ENCODE measurements around the gene LRRC8D.
A peak's percentile ranks its signal among the peaks of the same experiment; 100 is the strongest.

LRRC8D gene

GRCh38 chr1:89896105-89896942 lies 75.5 kb downstream of the LRRC8D start:
- no peak for DNase-seq (ENCODE audit: low read depth)

DNA sequence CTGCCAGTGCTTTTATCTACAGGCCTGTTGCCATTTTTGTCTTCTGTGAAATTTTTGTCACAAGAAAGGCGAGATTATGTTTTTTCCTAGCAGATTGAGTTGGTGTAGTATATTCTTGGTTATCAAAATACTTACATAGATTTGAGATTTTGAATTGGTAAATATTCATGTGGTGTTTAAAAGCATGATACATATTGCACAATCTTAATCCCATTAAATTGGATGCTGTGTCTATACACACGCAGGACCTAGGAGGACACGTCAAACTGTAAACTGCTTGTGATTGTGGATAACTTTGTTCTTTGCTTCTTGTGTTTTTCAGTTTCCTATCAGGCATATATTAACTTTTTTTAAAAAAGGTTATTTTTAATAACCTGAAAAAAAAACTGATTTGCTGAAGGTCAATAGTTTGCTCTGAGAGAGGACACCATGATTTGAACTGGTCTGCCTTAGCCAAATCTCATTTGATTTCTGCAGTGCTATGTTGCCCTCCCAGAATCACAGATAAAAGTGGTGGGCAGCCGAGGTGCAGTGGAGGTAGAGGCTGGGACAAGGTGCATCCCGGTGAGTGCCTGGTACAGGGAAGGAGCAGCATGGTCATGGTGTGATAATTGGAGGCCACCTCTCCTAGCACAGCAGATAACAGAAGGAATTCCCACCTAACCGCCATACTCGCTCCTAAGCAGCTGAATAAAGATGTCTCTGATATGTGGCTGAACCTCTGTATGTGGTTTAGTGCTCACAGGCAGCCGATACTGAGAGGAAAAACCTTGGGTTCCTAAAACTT lies 76.7 kb downstream of the LRRC8D start:
- no peak for DNase-seq (ENCODE audit: low read depth)

DNA sequence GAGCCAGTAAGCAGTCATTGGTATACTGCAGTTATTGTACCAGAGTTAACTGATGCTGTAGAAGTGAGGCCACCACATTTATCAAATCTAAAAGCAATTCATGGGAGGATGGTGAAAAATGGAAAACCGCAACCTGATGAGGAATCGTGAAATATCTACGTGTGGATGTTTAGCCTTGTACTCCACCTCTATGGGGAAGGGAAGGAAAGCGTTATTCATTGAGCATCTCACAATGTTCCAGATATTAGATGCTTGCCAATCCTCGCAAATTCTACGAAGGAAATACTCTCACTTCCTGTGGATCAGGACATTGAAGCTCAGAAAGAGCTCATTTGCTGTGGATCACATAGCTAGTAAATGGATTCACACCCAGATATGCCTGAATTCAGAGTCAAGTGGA lies 77.3 kb downstream of the LRRC8D start:
- no peak for DNase-seq (ENCODE audit: low read depth)

DNA sequence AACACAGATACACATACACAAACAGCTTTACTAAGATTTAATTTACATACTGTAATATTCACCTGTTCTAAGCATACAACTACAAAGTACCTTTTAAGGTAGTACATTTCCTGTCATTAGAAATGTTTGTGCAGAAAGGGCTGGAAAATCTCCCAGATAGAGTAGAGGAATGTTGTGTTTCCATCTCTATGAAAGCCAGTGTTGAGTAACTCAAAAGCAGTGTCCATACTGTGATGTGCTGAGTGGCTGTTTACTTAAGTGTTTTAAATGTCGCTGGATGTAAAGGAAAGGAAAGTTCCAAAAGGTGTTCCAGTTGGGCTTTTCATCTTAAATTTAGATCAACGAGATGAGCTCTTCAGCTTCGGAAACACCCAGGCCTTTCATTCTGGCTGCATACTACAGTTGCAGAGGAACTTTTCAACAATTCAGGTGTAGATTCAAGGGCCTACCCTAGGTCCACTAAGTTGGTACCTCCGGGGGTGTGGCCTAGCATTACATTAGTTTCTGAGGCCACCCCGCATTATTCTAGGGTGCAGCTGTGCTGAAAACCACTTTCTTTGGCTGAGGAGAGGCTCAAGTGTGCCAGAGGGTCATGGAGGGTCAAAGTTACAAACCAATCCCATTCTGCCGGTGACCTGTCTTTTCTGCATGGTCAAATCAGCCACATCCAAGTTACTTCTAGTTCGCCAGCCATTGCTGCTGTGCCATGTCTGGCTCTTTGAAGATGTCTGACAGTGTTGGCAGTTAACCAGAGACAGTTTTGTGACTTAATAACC lies 78.1 kb downstream of the LRRC8D start:
- no peak for DNase-seq (ENCODE audit: low read depth)

DNA sequence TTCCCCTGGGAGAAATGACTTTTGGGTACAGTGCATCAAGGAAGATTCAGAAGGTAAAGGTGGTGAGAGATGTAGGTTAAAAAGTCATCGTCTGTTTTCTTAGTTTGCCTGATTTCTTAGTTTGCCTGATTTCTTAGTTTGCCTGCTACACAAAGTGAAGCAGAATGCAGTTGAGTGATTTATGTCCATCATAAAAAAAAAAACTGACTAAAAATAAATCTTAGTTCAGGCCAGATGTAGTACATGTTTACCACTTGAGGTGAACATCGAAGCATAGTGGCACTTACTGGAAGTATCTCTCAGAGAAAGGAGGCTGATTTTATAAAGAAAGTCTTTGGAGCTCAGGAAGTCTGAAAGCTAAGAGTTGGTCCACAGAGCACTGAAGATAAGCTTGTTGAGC lies 79.5 kb downstream of the LRRC8D start:
- DNase-seq (ENCODE audit: low read depth) = no peak

DNA sequence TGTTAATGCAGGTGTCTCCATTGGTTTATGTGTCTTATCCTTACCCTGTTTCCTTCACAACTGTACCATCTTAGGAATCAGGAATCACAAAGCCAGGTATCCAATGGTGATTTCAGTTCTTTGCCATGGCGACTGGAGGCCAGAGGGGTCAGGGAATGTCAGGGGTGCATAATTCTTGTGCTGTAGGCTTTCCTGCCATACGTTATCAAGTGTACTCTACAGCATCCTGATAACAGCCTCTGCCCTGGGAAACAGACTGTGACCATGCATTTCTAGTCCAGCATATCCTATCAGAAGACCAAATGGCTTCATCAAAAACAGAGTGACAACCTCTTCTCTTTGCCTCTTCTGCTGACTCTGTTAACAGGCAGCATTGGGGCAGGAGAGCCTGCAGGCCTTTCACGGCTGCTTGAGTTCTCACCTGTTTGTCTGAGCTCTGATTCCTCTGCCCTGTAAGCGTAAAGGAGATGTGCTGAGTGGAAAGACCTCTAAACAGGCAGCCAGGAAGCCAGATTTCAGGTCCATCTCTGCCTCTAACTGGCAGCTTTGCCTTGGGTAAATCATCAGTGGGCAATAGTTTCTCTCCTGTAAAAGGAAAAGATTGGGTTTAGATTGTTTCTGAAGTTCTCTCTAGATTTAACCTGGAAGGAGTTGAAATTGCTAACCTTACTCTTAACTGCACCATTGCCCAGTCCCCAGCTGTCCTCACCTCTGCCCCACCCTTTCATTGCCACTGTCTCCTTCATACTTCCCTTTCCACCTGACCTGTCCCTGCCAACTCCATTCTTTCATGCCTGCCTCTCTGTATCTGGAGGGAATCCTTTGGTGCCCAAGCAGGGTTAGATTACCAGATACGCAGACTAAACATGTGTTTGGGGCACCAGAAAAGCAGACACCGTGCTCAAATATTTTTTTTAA lies 80.2 kb downstream of the LRRC8D start:
- no peak for DNase-seq (ENCODE audit: low read depth)

DNA sequence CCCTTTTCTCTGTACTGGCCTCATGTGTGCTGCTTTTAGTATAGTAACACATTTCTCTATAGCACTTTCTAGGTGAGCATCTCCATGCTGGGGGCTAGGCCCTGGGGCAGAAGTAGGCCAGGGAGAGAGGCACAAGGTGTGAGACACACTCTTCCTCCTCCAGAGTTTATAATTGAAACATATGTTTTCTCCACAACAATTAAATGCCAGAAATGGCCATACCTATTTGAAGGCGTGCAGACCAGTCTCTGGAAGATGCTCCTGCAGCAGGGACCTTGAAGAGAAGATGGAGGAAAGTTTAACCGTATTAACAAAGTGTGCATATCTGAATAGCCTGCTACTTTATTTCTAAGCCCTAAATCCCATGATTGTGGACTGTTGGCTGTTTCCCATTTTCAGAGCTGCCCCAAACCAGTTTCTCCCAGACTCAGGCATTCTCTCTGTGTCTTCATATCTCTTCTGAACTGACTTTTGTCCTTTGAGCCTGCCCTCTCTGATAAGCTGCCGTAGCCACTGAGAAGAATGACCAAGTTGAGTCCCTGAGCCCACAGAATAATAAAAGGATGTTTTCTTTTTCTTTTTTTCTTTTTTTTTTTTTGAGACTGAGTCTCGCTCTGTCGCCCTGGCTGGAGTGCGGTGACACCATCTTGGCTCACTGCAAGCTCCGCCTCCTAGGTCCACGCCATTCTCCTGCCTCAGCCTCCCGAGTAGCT lies 81.3 kb downstream of the LRRC8D start:
- DNase-seq (ENCODE audit: low read depth) = no peak

- no peak for DNase-seq (ENCODE audit: low read depth)
Observed at GRCh38 chr1:89903550-89903949, 82.7 kb downstream of the LRRC8D start.

GRCh38 chr1:89904219-89904980 lies 83.6 kb downstream of the LRRC8D start:
- no peak for DNase-seq (ENCODE audit: low read depth)

DNA sequence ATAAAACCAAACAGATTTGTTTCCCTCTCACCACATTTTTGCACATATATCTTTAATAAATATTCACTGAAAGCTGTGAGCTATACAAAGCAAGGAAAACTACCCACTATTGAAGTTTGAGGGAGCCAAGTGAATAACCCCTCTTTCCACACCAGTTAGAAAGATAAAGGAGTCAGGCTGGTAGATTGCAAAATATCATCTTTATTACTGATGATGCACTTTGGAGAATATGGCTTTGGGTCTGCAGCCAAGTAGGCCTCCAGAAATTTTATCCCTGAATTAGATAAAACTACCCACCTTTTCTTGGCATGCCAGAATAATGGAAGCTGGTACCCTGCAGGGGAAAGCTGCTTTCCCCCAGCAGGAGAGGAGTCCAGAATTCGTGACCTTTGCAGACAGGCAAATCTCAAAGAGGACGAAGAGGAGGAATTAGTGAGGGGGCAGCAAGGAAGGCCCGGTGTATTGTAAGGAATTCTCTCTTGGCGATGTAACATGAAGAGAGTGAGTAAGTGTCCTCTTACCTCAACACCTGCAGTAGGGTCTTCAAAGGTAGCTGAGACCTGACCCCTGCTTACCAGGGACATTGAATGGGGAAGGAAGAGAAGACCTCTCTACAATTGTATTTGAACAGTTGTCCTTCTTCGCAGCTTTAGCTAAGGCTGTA lies 84.7 kb downstream of the LRRC8D start:
- no peak for DNase-seq (ENCODE audit: low read depth)

DNA sequence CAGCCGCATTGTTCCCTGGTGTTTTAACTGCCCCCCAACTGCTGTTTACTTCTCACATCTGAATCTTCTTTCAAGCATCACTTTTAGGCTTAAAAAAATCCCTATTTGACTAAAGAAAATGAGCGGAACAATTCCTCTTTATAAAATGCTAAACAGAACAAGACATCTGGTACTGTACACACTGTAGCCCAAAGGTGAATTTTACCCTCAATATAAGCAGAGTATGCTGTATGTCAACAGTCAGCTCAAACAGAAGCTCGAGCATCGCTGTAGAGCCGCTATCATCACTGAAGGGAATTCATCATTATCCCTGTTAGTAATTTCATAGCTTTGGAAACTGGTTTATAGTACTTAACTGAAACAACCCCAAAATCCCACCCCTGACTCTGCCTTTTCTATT lies 85.3 kb downstream of the LRRC8D start:
- no peak for DNase-seq (ENCODE audit: low read depth)

DNA sequence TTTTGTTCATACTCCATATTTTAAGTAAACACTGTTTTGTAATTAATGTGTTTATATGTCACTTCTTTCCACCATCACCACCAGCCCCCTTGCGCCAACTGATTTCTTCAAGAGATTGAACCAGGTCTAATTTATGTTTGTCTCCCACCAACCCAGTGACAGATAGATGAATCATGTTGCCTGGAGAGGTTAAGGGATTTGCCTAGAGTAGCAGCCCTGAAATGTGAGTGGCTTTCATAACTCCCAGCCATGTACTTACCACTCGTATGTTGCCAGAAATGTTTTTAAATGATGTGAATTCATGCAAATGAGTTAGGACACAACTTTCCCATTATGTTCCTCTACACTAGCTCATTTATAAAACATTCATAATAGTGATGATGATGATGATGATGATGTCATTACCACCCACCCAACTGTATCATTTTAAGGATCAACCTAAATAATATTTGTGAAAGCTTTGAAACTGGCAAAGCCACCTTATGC lies 86.9 kb downstream of the LRRC8D start:
- peak; percentile 57 for DNase-seq (ENCODE audit: low read depth)

DNA sequence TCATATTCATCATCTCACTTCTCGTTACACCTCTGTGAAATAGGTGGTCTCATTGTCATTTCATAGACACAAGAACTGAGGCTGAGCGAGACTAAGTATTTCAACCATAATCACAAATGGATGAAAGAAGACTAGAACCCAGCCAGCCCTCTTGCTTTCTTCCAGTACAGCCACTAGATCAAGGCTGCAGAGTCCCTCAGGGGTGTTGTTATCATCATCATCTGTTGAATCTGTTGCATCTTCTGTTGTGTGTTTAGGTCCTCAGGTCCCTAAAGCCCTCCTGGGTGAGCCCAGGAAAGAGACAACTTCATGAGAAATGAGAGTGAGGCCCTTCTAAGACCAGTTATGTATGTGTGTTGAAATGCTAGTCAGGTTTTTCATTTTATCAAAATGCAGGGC lies 87.4 kb downstream of the LRRC8D start:
- DNase-seq (ENCODE audit: low read depth) = no peak

DNA sequence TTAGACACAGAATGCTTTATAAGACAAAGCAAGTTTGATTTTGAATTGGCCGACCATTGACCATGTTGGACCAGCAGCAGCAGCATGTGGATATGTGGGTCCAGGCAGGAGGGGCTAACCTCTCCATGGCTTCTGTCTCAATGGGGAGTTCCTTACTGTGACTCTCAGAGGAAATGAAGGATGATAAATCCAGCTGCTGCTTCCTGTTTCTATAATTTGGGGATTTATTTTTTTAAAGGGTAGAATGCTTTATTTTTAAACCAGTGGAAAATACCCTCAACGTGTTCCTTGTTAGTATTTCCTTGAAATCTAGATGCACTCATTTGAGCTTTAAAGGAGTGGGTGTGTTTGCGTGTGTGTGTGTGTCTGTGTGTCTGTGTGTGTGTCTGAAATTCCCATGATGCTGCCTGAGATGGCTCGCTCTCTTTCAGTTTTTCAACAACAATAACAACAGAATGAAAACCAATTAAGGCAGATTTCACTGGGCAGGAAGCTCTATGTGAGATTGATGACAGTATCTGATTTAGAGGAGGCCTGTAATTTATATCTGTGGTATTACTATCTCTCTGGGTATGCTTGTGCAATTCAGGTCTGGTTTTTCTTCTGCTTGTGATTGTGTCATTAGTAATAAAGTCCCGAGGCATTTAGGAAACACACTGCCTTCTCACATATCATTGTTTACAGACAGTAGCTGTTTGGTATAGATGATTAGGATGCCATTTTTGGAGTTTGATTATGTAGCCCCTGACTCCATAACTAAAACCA lies 88.0 kb downstream of the LRRC8D start:
- DNase-seq (ENCODE audit: low read depth) = peak; percentile 31

- DNase-seq (ENCODE audit: low read depth) = no peak
Observed at GRCh38 chr1:89910268-89910667, 89.4 kb downstream of the LRRC8D start.

DNA sequence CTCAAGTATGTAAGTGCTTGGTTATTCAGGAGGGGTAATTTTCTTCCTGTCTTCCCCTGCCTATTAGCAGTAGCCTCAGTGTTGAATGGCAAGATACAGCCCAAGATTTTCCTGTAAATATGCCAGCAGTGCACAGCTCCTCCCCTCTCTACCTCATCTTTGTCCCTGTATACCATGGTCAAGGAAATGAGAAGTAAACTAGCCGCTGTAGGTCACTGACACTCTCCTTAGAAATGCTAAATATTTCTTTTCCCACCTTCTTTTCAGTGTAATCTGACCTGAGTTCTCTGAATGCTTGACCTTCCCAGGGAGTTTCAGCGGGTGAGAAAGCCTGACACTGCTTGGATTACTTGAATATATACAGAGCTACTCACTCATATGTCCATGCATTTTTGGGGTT lies 89.9 kb downstream of the LRRC8D start:
- DNase-seq (ENCODE audit: low read depth) = no peak

DNA sequence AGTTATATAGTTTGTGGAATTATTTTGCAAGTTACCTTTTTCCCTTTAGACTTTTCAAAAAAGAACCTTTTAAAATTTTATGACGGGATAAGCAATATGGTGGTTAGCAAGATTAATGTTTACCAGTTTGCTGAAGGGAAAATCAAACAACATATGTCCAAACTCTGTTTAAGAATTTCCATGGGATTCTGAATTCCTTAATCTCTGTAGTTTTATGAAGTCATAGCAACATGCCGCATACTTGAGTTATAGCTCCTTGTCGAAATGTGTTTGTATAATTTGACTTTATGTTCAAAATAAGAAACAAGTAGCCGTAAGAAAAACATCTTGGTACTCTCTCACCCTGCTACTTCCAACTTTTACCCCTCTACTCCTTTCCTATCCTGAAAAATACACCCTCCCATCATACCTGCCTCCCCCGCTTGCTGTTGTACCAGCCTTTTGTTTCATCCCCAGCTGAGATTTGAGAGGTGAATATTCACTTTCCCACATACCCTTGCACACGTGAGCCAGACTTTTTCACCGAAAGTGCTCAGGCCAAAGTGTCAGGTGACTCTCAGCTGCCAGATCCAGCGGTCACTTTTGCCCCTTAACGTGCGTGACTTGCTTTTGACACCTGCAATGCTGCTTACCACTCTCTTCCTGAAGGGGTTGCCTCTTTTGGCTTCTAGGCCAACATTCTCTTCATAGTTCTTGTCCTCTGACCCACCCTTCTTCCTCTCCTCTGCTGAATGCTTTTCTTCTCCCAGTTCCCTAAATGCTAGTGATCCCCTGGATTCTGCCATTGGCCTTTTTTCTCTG lies 90.6 kb downstream of the LRRC8D start:
- no peak for DNase-seq (ENCODE audit: low read depth)

- DNase-seq (ENCODE audit: low read depth) = no peak
Observed at GRCh38 chr1:89912073-89912472, 91.2 kb downstream of the LRRC8D start.

Measured in stromal cell of bone marrow (primary cell).